OCI-LY3 (cell line): ENCODE results near the gene ZBTB7C.

ENCODE experiments used
- H2AFZ ChIP-seq: fragments of 200-600, 300-600 bp; shearing (Covaris generic); 2 replicates; pipeline ENCODE4 v1.6.0; 2014; ENCODE audit warnings: antibody characterized with exemption, low read depth, low read length
- H3K27ac ChIP-seq: fragments of 200-600, 300-600 bp; sonication (generic); 2 replicates; pipeline ENCODE4 v1.5.1; 2014; ENCODE audit warnings: mild to moderate bottlenecking, low read length, moderate library complexity, mixed read lengths
- H3K27me3 ChIP-seq: fragments of 200-600, 300-600 bp; sonication (generic); 2 replicates; pipeline ENCODE4 v1.6.1; 2014; ENCODE audit warnings: low read depth, low read length, mixed read lengths
- H3K36me3 ChIP-seq: fragments of 200-600, 300-600 bp; sonication (generic); replicated peaks from 2 replicates; pipeline ENCODE3; 2014; ENCODE audit warnings: low read depth, low read length, mixed read lengths
- H3K4me1 ChIP-seq: fragments of 300-600, 200-600 bp; sonication (generic); 2 replicates; pipeline ENCODE4 v1.6.1; 2014; ENCODE audit warnings: low read length, mixed read lengths
- H3K4me2 ChIP-seq: fragments of 200-600, 300-600 bp; sonication (generic); 2 replicates; pipeline ENCODE4 v1.6.1; 2014; ENCODE audit warnings: low read length, mixed read lengths
- H3K4me3 ChIP-seq: fragments of 300-600, 200-600 bp; sonication (generic); 2 replicates; pipeline ENCODE4 v1.5.1; 2014; ENCODE audit warnings: antibody characterized with exemption, mild to moderate bottlenecking, low read length, moderate library complexity
- H3K79me2 ChIP-seq: fragments of 300-600, 200-600 bp; shearing (Covaris generic); 2 replicates; pipeline ENCODE4 v1.6.1; 2014; ENCODE audit warnings: mild to moderate bottlenecking, low read length, mixed read lengths
- H3K9ac ChIP-seq: fragments of 300-600, 200-600 bp; shearing (Covaris generic); 2 replicates; pipeline ENCODE4 v1.6.0; 2014; ENCODE audit warnings: mild to moderate bottlenecking, low read length, moderate library complexity
- H3K9me3 ChIP-seq: fragments of 200-600, 300-600 bp; shearing (Covaris generic); 2 replicates; pipeline ENCODE4 v1.6.1; 2014; ENCODE audit warnings: low read length, mixed read lengths; ENCODE audit not compliant: insufficient read depth
- H4K20me1 ChIP-seq: fragments of 200-600, 300-600 bp; sonication (generic); 2 replicates; pipeline ENCODE4 v1.6.1; 2016; ENCODE audit warnings: low read length, mixed read lengths; ENCODE audit not compliant: insufficient read depth
- CTCF ChIP-seq: fragments of 200-600, 300-600 bp; sonication (generic); IDR thresholded peaks from 2 replicates; pipeline ENCODE4 v1.5.1; 2014; ENCODE audit warnings: antibody characterized with exemption, low read length, low read depth
- EZH2phosphoT487 ChIP-seq: fragments of 200-600 bp; shearing (Covaris generic); IDR thresholded peaks from 2 replicates; pipeline ENCODE4 v1.6.1; 2018; ENCODE audit warnings: antibody characterized with exemption, mixed run types, low read depth

The ZBTB7C gene

GRCh38 chr18:48046843-48047242, 362.3 kb downstream of the ZBTB7C start:
- H4K20me1 ChIP-seq, result no peaks in the 10 kb centered on the region

GRCh38 chr18:48045744-48046143, 363.4 kb downstream of the ZBTB7C start:
- Histone ChIP-seq H3K79me2 (no peaks in the 10 kb centered on the region), H3K9ac (no peak overlapping the region), H4K20me1 (no peaks in the 10 kb centered on the region), H3K36me3 (no peaks in the 10 kb centered on the region), H3K9me3 (peaks cover 4% of the 10 kb centered on the region; the same call in 1 of the 2 replicates), H3K4me2 (no peak overlapping the region), H2AFZ (no peak overlapping the region), H3K4me1 (no peaks in the 10 kb centered on the region), H3K4me3 (no peak overlapping the region), H3K27me3 (peaks cover 71% of the 10 kb centered on the region), H3K27ac (no peak overlapping the region)
- no peak for TF ChIP-seq CTCF
- TF ChIP-seq EZH2phosphoT487, result no peak

More at GRCh38 chr18:48046843-48047242, 362.3 kb downstream of the ZBTB7C start:
- Histone ChIP-seq H3K4me2 (no peak overlapping the region), H2AFZ (no peak overlapping the region), H3K79me2 (no peaks in the 10 kb centered on the region), H3K27ac (no peak overlapping the region), H3K9ac (no peak overlapping the region), H3K4me1 (no peaks in the 10 kb centered on the region), H3K9me3 (peaks cover 4% of the 10 kb centered on the region; the same call in 1 of the 2 replicates), H3K4me3 (no peak overlapping the region), H3K36me3 (no peaks in the 10 kb centered on the region), H3K27me3 (peaks cover 74% of the 10 kb centered on the region)
- TF ChIP-seq CTCF, result no peak
- TF ChIP-seq EZH2phosphoT487, result no peak

DNA sequence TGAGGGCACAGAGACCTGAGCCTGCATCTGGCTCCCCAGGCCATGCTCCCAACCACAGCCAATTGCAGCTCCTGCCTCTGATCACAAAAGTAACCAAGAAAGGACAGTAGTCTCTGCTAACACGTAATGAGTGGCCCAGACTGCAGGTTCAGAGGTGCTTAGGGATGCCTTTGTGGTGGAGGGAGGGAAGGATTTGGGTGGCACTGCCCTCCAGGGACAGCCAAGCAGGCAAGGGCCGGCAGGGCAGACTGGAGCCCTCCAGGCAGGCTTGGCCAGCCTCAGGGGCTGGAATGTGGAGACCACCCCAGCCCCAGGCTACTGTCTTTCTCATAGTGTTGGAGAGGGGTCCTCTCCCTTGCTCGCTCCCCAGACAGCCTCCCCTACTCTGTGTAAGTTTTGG, 364.2 kb downstream of the ZBTB7C start:
- Histone ChIP-seq H3K4me2 (no peak overlapping the region), H3K27ac (no peak overlapping the region), H3K36me3 (no peaks in the 10 kb centered on the region), H3K79me2 (no peaks in the 10 kb centered on the region), H3K9ac (no peak overlapping the region), H3K4me3 (no peak overlapping the region), H3K27me3 (peaks cover 64% of the 10 kb centered on the region), H3K4me1 (no peaks in the 10 kb centered on the region), H2AFZ (no peak overlapping the region), H4K20me1 (no peaks in the 10 kb centered on the region), H3K9me3 (peaks cover 4% of the 10 kb centered on the region; the same call in 1 of the 2 replicates)
- TF ChIP-seq CTCF, result no peak
- no peak for TF ChIP-seq EZH2phosphoT487

- Histone ChIP-seq H3K36me3 (no peaks in the 10 kb centered on the region), H3K27me3 (peaks cover 46% of the 10 kb centered on the region), H3K4me1 (no peaks in the 10 kb centered on the region), H3K79me2 (no peaks in the 10 kb centered on the region), H3K9ac (no peak overlapping the region), H3K27ac (no peak overlapping the region), H3K9me3 (peaks cover 4% of the 10 kb centered on the region; the same call in 1 of the 2 replicates), H3K4me3 (no peak overlapping the region), H4K20me1 (no peaks in the 10 kb centered on the region), H3K4me2 (no peak overlapping the region), H2AFZ (no peak overlapping the region)
- no peak for TF ChIP-seq CTCF
These were observed 366.0 kb downstream of the ZBTB7C start for GRCh38 chr18:48043166-48043565.
